HG03139 (cell line): ENCODE measurements around the gene CDH1.

Source experiments
- ATAC-seq: cut with Tn5 transposase; IDR thresholded peaks from one replicate; pipeline ENCODE4 v1.9.1; 2021; ENCODE audit not compliant: unreplicated experiment

Gene CDH1

GRCh38 chr16:68760671-68761275 lies 23.7 kb downstream of the CDH1 start:
- ATAC-seq: peak; percentile 54

DNA sequence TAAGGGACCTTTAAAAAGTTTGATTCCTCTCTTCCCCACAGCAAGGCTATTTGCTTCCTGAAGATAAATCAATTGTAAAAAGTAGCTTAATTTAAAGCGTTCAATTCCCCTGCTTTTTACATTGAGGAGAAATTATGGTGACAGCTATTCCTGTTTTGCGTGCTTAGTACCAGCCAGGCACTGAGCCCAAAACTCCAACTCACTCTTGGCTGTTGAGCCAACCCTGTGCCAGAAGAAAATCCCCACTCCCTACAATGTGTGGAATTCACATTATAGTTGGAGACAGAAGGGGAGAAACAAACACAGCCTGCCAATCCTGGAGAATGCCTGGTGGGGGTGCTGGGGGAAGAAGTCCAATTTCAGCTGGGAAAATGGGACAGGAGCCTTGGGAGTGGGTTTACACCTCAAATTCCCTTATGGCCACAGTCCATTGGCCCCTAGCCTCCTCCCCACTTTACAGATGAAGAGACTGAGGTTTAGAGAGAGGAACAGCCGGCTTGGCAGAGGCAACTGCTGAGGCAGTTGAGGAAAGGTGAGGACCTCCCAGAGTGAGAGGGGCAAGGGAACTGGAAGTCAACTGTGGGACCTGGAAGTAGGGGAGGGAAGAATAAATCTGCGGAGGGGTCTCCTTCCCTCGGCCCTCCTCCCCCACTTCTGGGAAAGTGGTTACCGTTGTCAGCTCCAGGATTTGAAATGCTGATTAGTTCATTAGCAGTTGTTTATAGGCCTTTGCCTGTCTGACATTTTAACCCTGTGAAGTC lies 26.1 kb downstream of the CDH1 start:
- ATAC-seq: no peak

DNA sequence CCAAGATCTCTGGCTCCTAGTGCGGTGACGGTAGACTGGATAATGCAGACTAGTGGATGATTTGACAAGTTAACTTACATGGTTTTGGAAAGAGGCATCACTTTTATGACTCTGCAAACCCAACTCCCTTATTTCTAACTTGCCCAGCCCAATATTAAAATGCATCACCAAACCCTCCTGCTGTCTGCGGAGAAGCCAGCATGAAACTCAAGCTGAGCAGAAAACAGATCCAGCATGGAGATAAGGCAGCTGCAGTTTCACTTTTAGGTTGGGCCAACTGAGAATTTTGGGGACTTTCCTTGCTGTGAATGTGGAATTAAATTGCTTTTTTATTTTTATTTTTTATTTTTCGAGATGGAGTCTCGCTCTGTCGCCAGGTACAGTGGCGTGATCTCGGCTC lies 27.8 kb downstream of the CDH1 start:
- no peak for ATAC-seq

GRCh38 chr16:68767581-68767980 lies 30.5 kb downstream of the CDH1 start:
- no peak for ATAC-seq

- no peak for ATAC-seq
Measured at GRCh38 chr16:68768175-68768574, 31.1 kb downstream of the CDH1 start.

DNA sequence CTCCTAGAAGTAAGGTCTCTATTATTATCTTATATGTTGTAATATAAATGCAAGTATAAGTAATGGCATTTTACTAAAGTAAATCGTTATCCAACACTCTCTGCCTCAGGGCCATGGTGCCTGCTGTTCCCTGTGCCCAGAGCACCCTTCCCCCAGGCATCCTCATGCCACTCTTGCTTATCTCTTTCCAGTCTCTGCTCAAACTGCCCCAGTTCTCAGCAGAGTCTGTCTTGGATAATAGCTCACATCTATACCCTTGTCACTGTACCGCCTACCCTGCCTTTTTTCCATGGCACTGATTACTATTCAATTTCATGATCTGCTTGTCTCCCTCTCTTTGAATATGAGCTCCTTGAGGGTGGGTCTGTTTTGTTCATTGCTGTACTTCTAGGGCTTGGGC lies 31.7 kb downstream of the CDH1 start:
- ATAC-seq: no peak

GRCh38 chr16:68770671-68771070 lies 33.6 kb downstream of the CDH1 start:
- no peak for ATAC-seq

DNA sequence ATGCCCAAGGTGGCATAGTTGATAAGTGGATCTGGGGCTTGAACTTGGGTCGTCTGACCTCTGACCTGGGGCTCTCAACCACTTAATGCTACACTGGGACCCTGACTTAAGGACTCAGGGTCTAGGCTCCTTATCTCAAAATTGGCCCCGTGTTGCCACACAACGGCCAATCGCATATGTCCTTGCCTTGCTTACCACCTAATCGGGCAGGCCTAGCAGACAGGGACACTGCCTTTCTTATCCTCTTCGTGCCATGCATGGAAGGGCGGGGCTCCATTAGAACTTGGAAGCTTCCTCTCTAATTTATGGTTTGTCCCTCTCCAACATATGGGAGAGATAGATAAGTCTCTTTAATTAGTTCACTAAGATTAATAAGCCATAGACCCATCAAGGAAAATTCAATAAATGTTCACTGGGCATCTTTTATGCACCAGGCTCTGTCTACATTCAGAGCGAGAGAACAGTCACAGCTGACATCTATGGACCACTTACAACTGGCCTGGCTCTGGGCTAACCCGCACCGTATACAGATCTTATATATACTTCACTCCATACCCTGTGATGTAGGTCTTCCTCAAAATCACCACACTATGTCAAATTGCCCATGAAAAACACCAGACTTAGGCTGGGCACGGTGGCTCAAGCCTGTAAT lies 35.1 kb downstream of the CDH1 start:
- no peak for ATAC-seq

- no peak for ATAC-seq
Measured at GRCh38 chr16:68772871-68773270, 35.8 kb downstream of the CDH1 start.

DNA sequence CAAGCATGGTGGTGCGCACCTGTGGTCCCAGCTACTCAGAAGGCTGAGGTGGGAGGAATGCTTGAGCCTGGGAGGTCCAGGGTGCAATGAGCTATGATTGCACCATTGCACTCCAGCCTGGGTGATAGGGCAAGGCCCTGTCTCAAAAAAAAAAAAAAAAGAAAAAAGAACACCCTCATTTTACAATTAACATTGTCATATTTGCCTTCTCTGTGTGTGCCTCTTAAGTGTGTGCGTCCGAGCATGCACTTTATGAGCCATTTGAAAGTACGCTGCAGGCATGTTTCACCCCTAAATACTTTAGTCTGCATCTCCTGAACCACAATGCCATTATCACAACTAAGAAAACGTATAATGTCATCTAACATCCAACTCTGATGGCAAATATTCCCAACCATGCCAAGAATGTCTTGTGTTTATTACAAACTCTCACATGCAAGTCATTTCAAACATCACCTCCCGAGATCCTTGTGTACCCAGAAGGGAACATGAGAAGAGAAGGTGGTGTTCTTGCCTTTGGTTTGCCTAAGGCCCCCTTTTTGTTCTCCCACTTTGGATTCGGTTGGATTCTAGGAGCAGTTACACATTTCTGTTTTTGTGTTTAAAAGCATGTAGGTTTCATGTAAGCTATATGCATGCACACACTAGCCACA lies 38.0 kb downstream of the CDH1 start:
- ATAC-seq: no peak

DNA sequence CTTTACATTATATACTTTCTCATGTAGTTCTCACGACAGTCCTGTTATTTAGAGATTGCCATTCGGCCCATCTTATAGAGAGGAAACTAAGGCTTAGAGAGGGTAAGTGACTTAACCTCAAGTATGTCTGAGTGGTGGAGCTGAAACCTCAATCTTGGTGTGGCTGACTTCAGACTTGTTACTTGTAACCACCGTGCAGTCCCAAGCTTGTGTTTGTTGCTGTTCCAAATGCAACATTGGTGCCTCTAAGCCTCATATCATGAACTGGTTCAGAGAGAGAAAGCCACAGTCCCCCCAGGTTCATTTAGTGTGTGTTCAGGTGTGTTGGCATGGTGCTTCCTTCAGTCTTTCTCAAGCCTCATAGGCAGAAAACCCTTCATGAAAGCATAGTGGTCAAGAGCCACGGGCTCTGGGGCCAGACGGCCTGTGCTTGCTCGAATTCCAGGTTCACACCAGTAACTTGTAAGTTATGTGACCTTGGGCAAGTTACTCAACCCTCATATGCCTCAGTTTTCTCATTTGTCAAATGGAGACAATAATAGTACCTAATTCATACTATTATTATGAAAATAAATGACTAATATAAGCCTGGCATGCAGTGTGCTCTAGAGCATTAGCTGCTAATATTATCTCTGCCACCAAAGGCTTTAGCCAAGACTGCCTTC lies 39.9 kb downstream of the CDH1 start:
- peak; percentile 68 for ATAC-seq

DNA sequence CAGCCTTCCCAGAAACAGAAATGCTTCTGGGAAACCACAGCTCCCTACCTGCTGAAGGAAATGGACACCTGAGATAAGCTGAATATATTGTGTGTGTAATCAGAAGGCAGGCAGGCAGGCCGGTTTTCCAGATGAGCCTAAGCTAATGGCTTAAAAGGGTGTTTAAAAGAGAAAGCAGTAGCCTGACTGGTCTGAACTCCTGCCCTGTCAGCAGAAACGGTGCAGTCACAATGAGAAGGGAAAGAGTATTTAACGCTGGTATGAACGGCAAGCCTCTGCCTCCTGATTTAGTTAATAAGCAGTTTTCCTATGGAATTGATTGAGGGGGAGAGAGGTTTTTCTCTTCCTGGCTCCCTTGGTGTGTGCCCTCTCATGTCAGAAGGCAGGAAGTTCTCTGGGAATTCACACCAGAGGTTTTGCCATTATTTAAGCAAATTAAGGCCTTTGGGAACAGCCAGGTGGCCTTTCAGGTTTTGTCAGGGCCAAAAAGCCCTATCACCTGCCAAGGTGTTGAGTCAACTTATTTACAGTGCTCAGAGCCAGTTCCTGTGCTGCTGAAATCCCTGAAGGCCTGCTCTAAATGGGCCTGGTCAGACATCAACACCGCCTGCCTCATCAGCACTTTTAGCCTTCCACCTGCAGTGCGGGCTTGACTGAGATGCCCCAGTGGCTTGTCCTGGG lies 41.6 kb downstream of the CDH1 start:
- ATAC-seq: no peak

DNA sequence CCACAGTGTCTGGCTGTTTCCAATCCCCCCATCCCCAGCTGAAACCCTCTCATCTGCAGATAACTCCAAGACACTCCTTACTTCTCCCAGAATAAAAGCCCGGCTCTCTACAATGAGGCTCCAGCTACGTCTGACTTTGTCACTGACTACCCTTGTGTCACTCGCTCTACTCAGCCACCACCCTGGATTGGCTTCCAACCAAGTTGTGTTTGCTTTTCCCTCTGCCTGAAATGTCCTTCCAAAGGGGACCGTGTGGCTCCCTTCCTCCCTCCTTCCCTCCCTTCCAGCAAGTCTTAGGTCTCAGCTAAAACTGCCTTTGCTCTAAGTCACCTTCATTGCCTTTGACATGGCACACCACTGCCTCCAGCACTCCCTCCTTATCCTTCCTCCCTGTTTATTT lies 42.8 kb downstream of the CDH1 start:
- no peak for ATAC-seq

DNA sequence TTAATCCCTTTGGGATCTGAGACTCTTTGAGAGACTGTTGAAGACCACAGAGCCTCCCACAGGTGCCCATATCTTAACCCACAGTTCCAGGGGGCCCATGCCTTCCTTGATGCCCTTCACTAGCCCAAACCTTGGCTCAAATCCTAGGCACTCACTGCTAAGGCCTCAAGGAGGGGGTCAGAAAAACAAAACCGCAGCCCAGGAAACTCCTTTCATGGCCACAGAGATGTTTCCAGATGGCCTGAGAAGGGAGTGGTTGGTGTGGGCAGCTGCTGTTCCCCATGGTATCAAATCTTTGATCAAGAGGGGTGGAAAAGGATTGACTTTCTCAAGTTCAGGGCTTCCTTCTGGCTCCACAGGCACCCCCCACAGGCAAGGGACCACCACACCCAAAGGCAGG lies 44.7 kb downstream of the CDH1 start:
- no peak for ATAC-seq

DNA sequence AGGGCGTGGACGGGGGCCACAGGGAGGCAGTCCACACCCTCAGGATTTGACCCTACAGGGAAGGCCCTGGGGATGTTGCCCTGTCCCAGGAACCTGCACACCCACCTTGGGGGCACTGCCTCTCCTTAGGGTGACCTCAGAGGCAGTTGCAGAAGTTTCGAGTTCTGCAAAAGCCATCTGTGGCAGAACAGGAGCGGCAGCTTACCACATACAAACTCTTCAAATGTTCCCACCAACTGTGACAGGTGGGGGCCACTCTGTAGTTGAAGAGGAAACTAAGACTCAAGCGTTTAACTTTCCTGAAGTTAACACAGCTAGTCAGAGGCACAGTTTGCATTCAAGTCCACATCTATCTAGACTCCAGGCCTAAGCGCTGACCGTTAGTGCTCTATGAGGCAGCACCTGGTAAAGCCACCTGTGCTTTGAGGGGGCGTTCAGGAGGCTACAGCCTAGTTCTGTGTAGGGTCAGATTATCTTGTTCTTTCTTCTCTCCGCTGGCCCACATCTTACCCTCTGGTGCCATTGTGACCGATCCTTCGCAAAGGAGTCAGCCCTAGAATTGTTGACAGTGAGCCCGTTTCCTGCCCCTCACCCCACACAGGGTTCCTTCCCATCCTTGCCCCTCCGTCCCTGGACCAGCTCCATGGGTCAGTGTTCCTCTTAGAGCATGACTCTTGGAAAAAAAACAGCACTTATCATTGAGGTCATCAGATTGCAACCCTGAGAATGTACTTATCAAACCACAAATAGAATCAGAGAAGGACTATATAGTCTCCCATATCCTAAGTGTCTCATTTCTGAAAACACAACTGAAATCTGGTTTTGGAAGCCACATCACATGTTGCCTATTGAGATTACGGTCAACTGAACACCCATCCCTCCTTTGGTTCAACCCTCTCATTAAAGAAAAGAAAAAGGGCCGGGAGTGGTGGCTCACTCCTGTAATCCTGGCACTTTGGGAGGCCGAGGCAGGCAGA lies 45.4 kb downstream of the CDH1 start:
- ATAC-seq: no peak

GRCh38 chr16:68784226-68784625 lies 47.1 kb downstream of the CDH1 start:
- ATAC-seq: no peak

DNA sequence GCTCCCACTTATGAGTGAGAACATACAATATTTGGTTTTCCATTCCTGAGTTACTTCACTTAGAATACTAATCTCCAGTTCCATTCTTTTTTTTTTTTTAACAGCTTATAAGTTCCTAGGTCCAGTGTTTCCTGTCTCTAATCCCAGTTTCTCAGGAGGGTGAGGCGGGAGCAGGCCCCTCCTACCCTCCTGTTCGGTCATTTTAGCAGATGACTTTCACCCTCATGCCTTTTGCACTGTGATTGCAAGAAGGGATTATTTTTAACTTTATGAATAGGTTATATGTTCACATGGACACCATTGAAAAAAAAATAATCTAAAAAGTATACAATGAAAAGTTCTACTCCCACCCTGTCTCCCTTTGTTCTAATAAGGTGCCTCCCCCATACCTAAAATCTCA lies 47.6 kb downstream of the CDH1 start:
- ATAC-seq: no peak

GRCh38 chr16:68785715-68786114 lies 48.6 kb downstream of the CDH1 start:
- ATAC-seq: no peak

- no peak for ATAC-seq
Measured at GRCh38 chr16:68786685-68787418, 49.8 kb downstream of the CDH1 start.
